OCI-LY3 (cell line): Measurements from ENCODE around the gene B2M.
"Not testable (repeated sequence)": the region's sequence is repeated elsewhere in the genome, so short reads cannot be mapped to it uniquely, and the experiment has no call there.

Source experiments
- H2AFZ ChIP-seq: fragments of 200-600, 300-600 bp; shearing (Covaris generic); 2 replicates; pipeline ENCODE4 v1.6.0; 2014; ENCODE audit warnings: antibody characterized with exemption, low read depth, low read length
- H3K27ac ChIP-seq: fragments of 200-600, 300-600 bp; sonication (generic); 2 replicates; pipeline ENCODE4 v1.5.1; 2014; ENCODE audit warnings: mild to moderate bottlenecking, low read length, moderate library complexity, mixed read lengths
- H3K27me3 ChIP-seq: fragments of 200-600, 300-600 bp; sonication (generic); 2 replicates; pipeline ENCODE4 v1.6.1; 2014; ENCODE audit warnings: low read depth, low read length, mixed read lengths
- H3K36me3 ChIP-seq: fragments of 200-600, 300-600 bp; sonication (generic); replicated peaks from 2 replicates; pipeline ENCODE3; 2014; ENCODE audit warnings: low read depth, low read length, mixed read lengths
- H3K4me1 ChIP-seq: fragments of 300-600, 200-600 bp; sonication (generic); 2 replicates; pipeline ENCODE4 v1.6.1; 2014; ENCODE audit warnings: low read length, mixed read lengths
- H3K4me2 ChIP-seq: fragments of 200-600, 300-600 bp; sonication (generic); 2 replicates; pipeline ENCODE4 v1.6.1; 2014; ENCODE audit warnings: low read length, mixed read lengths
- H3K4me3 ChIP-seq: fragments of 300-600, 200-600 bp; sonication (generic); 2 replicates; pipeline ENCODE4 v1.5.1; 2014; ENCODE audit warnings: antibody characterized with exemption, mild to moderate bottlenecking, low read length, moderate library complexity
- H3K79me2 ChIP-seq: fragments of 300-600, 200-600 bp; shearing (Covaris generic); 2 replicates; pipeline ENCODE4 v1.6.1; 2014; ENCODE audit warnings: mild to moderate bottlenecking, low read length, mixed read lengths
- H3K9ac ChIP-seq: fragments of 300-600, 200-600 bp; shearing (Covaris generic); 2 replicates; pipeline ENCODE4 v1.6.0; 2014; ENCODE audit warnings: mild to moderate bottlenecking, low read length, moderate library complexity
- H3K9me3 ChIP-seq: fragments of 200-600, 300-600 bp; shearing (Covaris generic); 2 replicates; pipeline ENCODE4 v1.6.1; 2014; ENCODE audit warnings: low read length, mixed read lengths; ENCODE audit not compliant: insufficient read depth
- H4K20me1 ChIP-seq: fragments of 200-600, 300-600 bp; sonication (generic); 2 replicates; pipeline ENCODE4 v1.6.1; 2016; ENCODE audit warnings: low read length, mixed read lengths; ENCODE audit not compliant: insufficient read depth
- EZH2phosphoT487 ChIP-seq: fragments of 200-600 bp; shearing (Covaris generic); IDR thresholded peaks from 2 replicates; pipeline ENCODE4 v1.6.1; 2018; ENCODE audit warnings: antibody characterized with exemption, mixed run types, low read depth
- TF ChIP-seq, protein P1 (sequence below): fragments of 200-600, 300-600 bp; sonication (generic); IDR thresholded peaks from 2 replicates; pipeline ENCODE4 v1.5.1; 2014; ENCODE audit warnings: antibody characterized with exemption, low read length, low read depth

The B2M gene

DNA sequence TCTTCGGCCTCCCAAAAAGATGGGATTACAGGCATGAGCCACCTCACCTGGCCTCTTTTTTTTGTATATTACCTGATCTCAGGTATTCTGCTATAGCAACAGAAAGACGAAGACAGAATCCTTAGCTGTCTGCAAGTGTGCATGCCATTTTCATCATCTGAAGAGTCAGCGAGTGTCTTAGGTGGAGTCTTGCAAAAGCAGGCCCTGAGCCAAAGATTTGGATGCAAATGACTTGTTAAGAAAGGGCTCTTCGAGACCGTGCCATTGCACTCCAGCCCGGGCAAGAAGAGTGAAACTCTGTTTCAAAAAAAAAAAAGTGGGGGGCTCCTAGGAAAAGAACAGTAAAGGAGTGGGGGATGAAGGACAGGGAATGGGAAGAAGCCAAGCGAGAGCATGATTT lies 14.8 kb downstream of the B2M start:
- H3K9ac ChIP-seq, result peak overlapping the region; percentile 90
- H3K79me2 ChIP-seq, result peaks cover 43% of the 10 kb centered on the region
- H3K4me1 ChIP-seq, result peaks cover 75% of the 10 kb centered on the region
- H2AFZ ChIP-seq, result no peak overlapping the region
- H3K27me3 ChIP-seq, result no peaks in the 10 kb centered on the region
- no peaks in the 10 kb centered on the region for H3K36me3 ChIP-seq
- H4K20me1 ChIP-seq, result no peaks in the 10 kb centered on the region
- no peaks in the 10 kb centered on the region for H3K9me3 ChIP-seq
- TF ChIP-seq, protein P1, sequence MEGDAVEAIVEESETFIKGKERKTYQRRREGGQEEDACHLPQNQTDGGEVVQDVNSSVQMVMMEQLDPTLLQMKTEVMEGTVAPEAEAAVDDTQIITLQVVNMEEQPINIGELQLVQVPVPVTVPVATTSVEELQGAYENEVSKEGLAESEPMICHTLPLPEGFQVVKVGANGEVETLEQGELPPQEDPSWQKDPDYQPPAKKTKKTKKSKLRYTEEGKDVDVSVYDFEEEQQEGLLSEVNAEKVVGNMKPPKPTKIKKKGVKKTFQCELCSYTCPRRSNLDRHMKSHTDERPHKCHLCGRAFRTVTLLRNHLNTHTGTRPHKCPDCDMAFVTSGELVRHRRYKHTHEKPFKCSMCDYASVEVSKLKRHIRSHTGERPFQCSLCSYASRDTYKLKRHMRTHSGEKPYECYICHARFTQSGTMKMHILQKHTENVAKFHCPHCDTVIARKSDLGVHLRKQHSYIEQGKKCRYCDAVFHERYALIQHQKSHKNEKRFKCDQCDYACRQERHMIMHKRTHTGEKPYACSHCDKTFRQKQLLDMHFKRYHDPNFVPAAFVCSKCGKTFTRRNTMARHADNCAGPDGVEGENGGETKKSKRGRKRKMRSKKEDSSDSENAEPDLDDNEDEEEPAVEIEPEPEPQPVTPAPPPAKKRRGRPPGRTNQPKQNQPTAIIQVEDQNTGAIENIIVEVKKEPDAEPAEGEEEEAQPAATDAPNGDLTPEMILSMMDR, result no peak
- no peak for TF ChIP-seq EZH2phosphoT487
- peak overlapping the region; percentile 72 for H3K4me3 ChIP-seq
- peak overlapping the region; percentile 88 for H3K4me2 ChIP-seq
- H3K27ac ChIP-seq, result peak overlapping the region; percentile 98

DNA sequence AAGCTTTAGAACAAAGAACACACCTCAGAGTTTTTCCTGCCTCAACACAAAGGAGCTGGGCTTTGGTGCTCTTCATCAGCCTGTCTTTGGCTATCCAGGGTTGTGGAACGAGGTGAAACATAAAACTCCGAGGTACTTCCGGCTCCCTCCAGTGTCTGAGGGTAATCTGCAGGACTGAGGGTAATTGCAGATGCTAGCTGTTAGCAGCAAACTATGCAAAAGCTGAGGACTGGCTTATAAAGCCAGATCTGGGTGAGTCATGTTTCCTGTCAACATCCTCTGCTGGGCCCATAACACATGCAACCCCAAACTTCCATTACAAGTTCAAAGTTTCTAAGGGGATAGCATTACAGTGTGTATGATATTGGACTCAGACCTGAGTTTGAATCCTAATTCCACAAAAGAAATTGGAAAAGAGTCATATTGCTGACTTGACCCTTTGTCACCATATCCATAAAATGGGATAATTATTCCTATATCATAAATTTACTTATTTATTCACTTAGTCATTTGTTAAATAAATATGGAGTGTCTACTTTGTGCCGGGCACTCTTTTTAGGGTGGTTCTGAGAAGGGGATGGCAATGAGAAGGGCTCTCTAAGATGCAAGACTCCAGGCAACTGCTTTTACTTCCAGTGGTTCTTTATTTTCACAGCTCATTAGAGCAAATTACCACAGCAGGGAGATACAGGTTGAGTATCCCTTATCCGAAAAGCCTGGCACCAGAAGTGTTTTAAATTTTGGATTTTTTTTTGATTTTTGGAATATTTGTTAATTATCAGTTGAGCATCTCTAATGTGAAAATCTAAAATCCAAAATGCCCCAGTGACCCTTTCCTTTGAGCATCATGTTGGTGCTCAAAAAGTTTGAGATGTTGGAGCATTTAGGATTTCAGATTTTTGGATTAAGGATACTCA lies 15.5 kb downstream of the B2M start:
- Histone ChIP-seq H3K27ac (peak overlapping the region; percentile 98), H3K4me3 (peak overlapping the region; percentile 72), H3K9ac (peak overlapping the region; percentile 90), H3K9me3 (no peaks in the 10 kb centered on the region), H2AFZ (no peak overlapping the region), H3K27me3 (no peaks in the 10 kb centered on the region), H4K20me1 (no peaks in the 10 kb centered on the region), H3K79me2 (peaks cover 49% of the 10 kb centered on the region), H3K4me1 (peaks cover 68% of the 10 kb centered on the region), H3K36me3 (peaks cover 7% of the 10 kb centered on the region), H3K4me2 (peak overlapping the region; percentile 88)
- TF ChIP-seq EZH2phosphoT487, result no peak
- TF ChIP-seq, protein P1, result 0 out of 2 replicates have a peak, but pooled peaks have one; percentile 18

DNA sequence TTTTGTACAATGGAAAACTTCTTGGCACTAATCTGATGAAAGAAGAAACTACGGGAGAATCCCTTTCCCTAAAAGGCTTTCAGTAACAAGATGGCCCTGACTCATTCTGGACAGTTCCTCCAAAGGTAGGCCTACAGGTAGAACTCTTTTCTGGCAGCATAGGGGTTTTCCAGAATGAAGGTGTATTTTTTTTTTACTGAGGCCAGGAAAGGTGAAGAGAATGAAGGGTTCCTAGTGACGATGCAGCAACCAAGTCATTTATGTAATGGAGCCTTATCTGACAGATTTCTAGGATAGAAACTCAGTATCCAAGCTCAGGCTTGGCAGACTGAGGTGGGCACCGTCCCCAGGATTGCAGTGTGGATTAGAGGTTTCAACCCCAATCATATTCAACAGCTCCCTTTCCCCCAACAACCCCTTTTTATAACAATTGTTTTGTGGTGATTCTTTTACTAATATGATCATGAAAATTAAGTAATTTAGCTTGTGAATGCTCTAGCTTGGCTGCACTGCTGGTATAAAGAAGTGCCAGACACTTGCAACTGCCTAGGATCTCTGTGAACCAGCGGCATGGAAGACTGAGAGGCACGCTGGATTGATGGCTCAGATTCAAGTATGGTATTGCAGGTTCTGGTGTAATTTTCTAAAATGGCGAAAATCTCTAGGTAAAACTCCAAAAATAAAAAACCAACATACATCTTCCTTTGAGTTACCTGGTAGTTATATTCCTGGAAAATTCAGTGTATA lies 16.3 kb downstream of the B2M start:
- Histone ChIP-seq H3K36me3 (peaks cover 14% of the 10 kb centered on the region), H3K9me3 (no peaks in the 10 kb centered on the region), H2AFZ (no peak overlapping the region), H3K4me3 (peak overlapping the region; percentile 72), H3K4me2 (peak overlapping the region; percentile 88), H4K20me1 (no peaks in the 10 kb centered on the region), H3K9ac (peak overlapping the region; percentile 90), H3K79me2 (peaks cover 55% of the 10 kb centered on the region), H3K27me3 (no peaks in the 10 kb centered on the region), H3K27ac (peak overlapping the region; percentile 98), H3K4me1 (peaks cover 60% of the 10 kb centered on the region)
- no peak for TF ChIP-seq EZH2phosphoT487
- TF ChIP-seq, protein P1, result no peak

DNA sequence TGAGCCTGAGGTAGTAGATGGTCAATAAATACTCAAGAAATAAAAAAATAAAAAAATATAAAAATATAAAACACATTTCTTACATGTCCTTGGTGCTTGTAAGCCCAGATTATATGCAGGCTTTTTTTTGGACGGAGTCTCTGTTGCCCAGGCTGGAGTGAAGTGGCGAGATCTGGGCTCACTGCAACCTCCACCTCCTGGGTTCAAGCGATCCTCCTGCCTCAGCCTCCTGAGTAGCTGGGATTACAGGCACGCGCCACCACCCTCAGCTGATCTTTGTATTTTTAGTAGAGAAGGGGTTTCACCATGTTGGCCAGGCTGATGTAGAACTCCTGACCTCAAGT lies 16.9 kb downstream of the B2M start:
- Histone ChIP-seq H3K27ac (peak overlapping the region; percentile 98), H3K79me2 (peaks cover 55% of the 10 kb centered on the region), H3K4me3 (peak overlapping the region; percentile 72), H3K4me2 (peak overlapping the region; percentile 88), H3K9ac (peak overlapping the region; percentile 90; the same call in 1 of the 2 replicates), H3K36me3 (peaks cover 14% of the 10 kb centered on the region), H3K4me1 (peaks cover 58% of the 10 kb centered on the region)
- not testable (repeated sequence) for H2AFZ ChIP-seq, H4K20me1 ChIP-seq, H3K27me3 ChIP-seq, H3K9me3 ChIP-seq
